Stromal cell of bone marrow (primary cell): ENCODE measurements around the gene SNTG2.

ENCODE experiments used
- DNase-seq: peaks from one replicate; pipeline ENCODE4 v3.0.0-alpha.2; 2012; ENCODE audit warnings: low read depth

Gene SNTG2

GRCh38 chr2:1237783-1238182, 287.1 kb downstream of the SNTG2 start:
- DNase-seq, result no peak

GRCh38 chr2:1238598-1239138, 288.0 kb downstream of the SNTG2 start:
- no peak for DNase-seq

GRCh38 chr2:1245193-1245592, 294.5 kb downstream of the SNTG2 start:
- DNase-seq, result no peak

- DNase-seq, result no peak
These were observed 295.6 kb downstream of the SNTG2 start for GRCh38 chr2:1246239-1246638.

- no peak for DNase-seq
These were observed 296.3 kb downstream of the SNTG2 start for GRCh38 chr2:1246991-1247390.

- DNase-seq, result no peak
These were observed 297.5 kb downstream of the SNTG2 start for GRCh38 chr2:1248187-1248586.

- DNase-seq, result no peak
These were observed 299.4 kb downstream of the SNTG2 start for GRCh38 chr2:1249897-1250687.

- no peak for DNase-seq
These were observed 300.9 kb downstream of the SNTG2 start for GRCh38 chr2:1251520-1251919.

- DNase-seq, result no peak
These were observed 303.0 kb downstream of the SNTG2 start for GRCh38 chr2:1253629-1254028.

- DNase-seq, result no peak
These were observed 304.2 kb downstream of the SNTG2 start for GRCh38 chr2:1254662-1255343.

- no peak for DNase-seq
These were observed 306.1 kb downstream of the SNTG2 start for GRCh38 chr2:1256632-1257324.

GRCh38 chr2:1257334-1257733, 306.7 kb downstream of the SNTG2 start:
- DNase-seq, result no peak

GRCh38 chr2:1259746-1260145, 309.1 kb downstream of the SNTG2 start:
- no peak for DNase-seq

- no peak for DNase-seq
These were observed 312.0 kb downstream of the SNTG2 start for GRCh38 chr2:1262609-1263008.

GRCh38 chr2:1265454-1265853, 314.8 kb downstream of the SNTG2 start:
- no peak for DNase-seq

- DNase-seq, result no peak
These were observed 315.7 kb downstream of the SNTG2 start for GRCh38 chr2:1266351-1266750.

- no peak for DNase-seq
These were observed 317.4 kb downstream of the SNTG2 start for GRCh38 chr2:1268034-1268433.

GRCh38 chr2:1269812-1270211, 319.2 kb downstream of the SNTG2 start:
- no peak for DNase-seq

- no peak for DNase-seq
These were observed 322.2 kb downstream of the SNTG2 start for GRCh38 chr2:1272835-1273234.

GRCh38 chr2:1277634-1278033, 327.0 kb downstream of the SNTG2 start:
- DNase-seq, result no peak

GRCh38 chr2:1278125-1278524, 327.5 kb downstream of the SNTG2 start:
- no peak for DNase-seq

- DNase-seq, result no peak
These were observed 328.2 kb downstream of the SNTG2 start for GRCh38 chr2:1278861-1279260.

- DNase-seq, result no peak
These were observed 331.9 kb downstream of the SNTG2 start for GRCh38 chr2:1282552-1282951.
